NCI-H526 treated with DMSO at 0.1 percent for 48 hours (cell line): ENCODE results near the gene ASIP.
"Not testable (repeated sequence)": the region's sequence is repeated elsewhere in the genome, so short reads cannot be mapped to it uniquely, and the experiment has no call there.

Experiments
- DNase-seq: peaks from one replicate; lab custom pipeline; 2025; lab: John Stamatoyannopoulos, UW

The ASIP gene

GRCh38 chr20:34285450-34285849 is 44.2 kb downstream of the ASIP start:
- DNase-seq: no peak

GRCh38 chr20:34287500-34287899 is 46.3 kb downstream of the ASIP start:
- DNase-seq: not testable (repeated sequence)

GRCh38 chr20:34290471-34290870 is 49.2 kb downstream of the ASIP start:
- DNase-seq: no peak

- no peak for DNase-seq
Observed at GRCh38 chr20:34292496-34292895, 51.3 kb downstream of the ASIP start.

- DNase-seq: no peak
Observed at GRCh38 chr20:34293119-34293518, 51.9 kb downstream of the ASIP start.

- DNase-seq: no peak
Observed at GRCh38 chr20:34293589-34293988, 52.4 kb downstream of the ASIP start.

- no peak for DNase-seq
Observed at GRCh38 chr20:34294563-34294962, 53.3 kb downstream of the ASIP start.

GRCh38 chr20:34295284-34295683 is 54.1 kb downstream of the ASIP start:
- DNase-seq: no peak

GRCh38 chr20:34296468-34296867 is 55.2 kb downstream of the ASIP start:
- no peak for DNase-seq

GRCh38 chr20:34298294-34298784 is 57.1 kb downstream of the ASIP start:
- DNase-seq: not testable (repeated sequence)

GRCh38 chr20:34299556-34300255 is 58.5 kb downstream of the ASIP start:
- DNase-seq: no peak

GRCh38 chr20:34300256-34300806 is 59.1 kb downstream of the ASIP start:
- DNase-seq: no peak

- no peak for DNase-seq
Observed at GRCh38 chr20:34300809-34301586, 59.8 kb downstream of the ASIP start.

- DNase-seq: no peak
Observed at GRCh38 chr20:34301587-34302311, 60.5 kb downstream of the ASIP start.

GRCh38 chr20:34302312-34302722 is 61.1 kb downstream of the ASIP start:
- DNase-seq: no peak

GRCh38 chr20:34302723-34303533 is 61.7 kb downstream of the ASIP start, which contains the start of gene AHCY:
AHCY (minus strand) TSS chr20:34303355; CDS start chr20:34303270, 85 bp downstream.
- DNase-seq: peak; percentile 98

GRCh38 chr20:34305333-34306230 is 64.4 kb downstream of the ASIP start:
- DNase-seq: no peak

- no peak for DNase-seq
Observed at GRCh38 chr20:34309691-34310090, 68.5 kb downstream of the ASIP start.

- DNase-seq: no peak
Observed at GRCh38 chr20:34310481-34311117, 69.4 kb downstream of the ASIP start.
